H1 (cell line): Measurements from ENCODE around the gene ST6GALNAC3. TPM values are rescaled to one million over a fixed set of nuclear protein-coding genes. Genes with fewer than 3 reads are reported as not detected.

Experiments used
- CTCF ChIA-PET: fragments of 300-600 bp; sonication (Branson Sonifier 250); formaldehyde crosslinking; loops from one replicate; lab custom pipeline; 2021; ENCODE audit not compliant: partially characterized antibody; lab: Charles Lee
- POLR2A ChIA-PET: fragments of 300-600 bp; sonication (Branson Sonifier 250); formaldehyde crosslinking; loops from one replicate; lab custom pipeline; 2021; ENCODE audit warnings: inconsistent platforms; ENCODE audit not compliant: partially characterized antibody; lab: Charles Lee
- DNase-seq, 2 experiments: peaks; one replicate each; pipeline versions ENCODE4 v3.0.0 to v3.0.0-alpha.2; 2010 to 2022; ENCODE audit warnings: low spot score in 2 of 2, low read depth in 1 of 2, mixed read lengths in 1 of 2
- FAIRE-seq: peaks from 2 replicates; lab custom pipeline; 2011; peaks lifted over from hg19 to GRCh38; lab: Jason Lieb, UNC
- H2AFZ ChIP-seq: 2 replicates; pipeline ENCODE4 v1.8.1; 2012; ENCODE audit warnings: low read length, inconsistent platforms
- H2AK5ac ChIP-seq: 2 replicates; pipeline ENCODE4 v1.6.1; 2013; ENCODE audit warnings: low read depth, low read length
- H2BK120ac ChIP-seq: replicated peaks from 2 replicates; pipeline ENCODE3; 2013; ENCODE audit warnings: low read depth, low read length, inconsistent platforms
- H2BK12ac ChIP-seq: 2 replicates; pipeline ENCODE4 v1.6.1; 2013; ENCODE audit warnings: low read depth, low read length
- H2BK15ac ChIP-seq: 2 replicates; pipeline ENCODE4 v1.6.1; 2013; ENCODE audit warnings: low read length
- H2BK20ac ChIP-seq: 2 replicates; pipeline ENCODE4 v1.6.1; 2013; ENCODE audit warnings: low read length
- H2BK5ac ChIP-seq: 2 replicates; pipeline ENCODE4 v1.6.1; 2013; ENCODE audit warnings: low read depth, low read length
- H3K14ac ChIP-seq: 2 replicates; pipeline ENCODE4 v1.6.1; 2013; ENCODE audit warnings: inconsistent platforms; ENCODE audit not compliant: insufficient read length
- H3K18ac ChIP-seq: 2 replicates; pipeline ENCODE4 v1.6.1; 2013; ENCODE audit warnings: low read length; ENCODE audit errors: extremely low read depth
- H3K23ac ChIP-seq: 2 replicates; pipeline ENCODE4 v1.6.1; 2013; ENCODE audit warnings: inconsistent platforms; ENCODE audit not compliant: insufficient read length
- H3K23me2 ChIP-seq: 2 replicates; pipeline ENCODE4 v1.6.1; 2013; ENCODE audit warnings: low read depth, low read length
- H3K27ac ChIP-seq: 2 replicates; pipeline ENCODE4 v1.6.1; 2011; ENCODE audit warnings: low read depth, low read length, inconsistent platforms
- H3K27me3 ChIP-seq, 4 experiments: replicated peaks in 1 of 4; 1 replicate in 1 of 4; 2 replicates in 3 of 4; pipeline versions ENCODE4 v1.6.1 to v1.8.1; 2011 to 2013; ENCODE audit warnings: low read length in 3 of 4, mild to moderate bottlenecking in 3 of 4, inconsistent platforms in 2 of 4, mixed read lengths in 2 of 4, moderate library complexity in 1 of 4; ENCODE audit not compliant: control insufficient read depth in 3 of 4, insufficient read depth in 3 of 4; ENCODE audit errors: extremely low read depth in 1 of 4
- H3K36me3 ChIP-seq, 4 experiments: 2 replicates each; pipeline versions ENCODE4 v1.6.1 to v1.8.1; 2011 to 2013; ENCODE audit warnings: mild to moderate bottlenecking in 4 of 4, low read length in 3 of 4, moderate library complexity in 2 of 4, control low read depth in 1 of 4, inconsistent platforms in 1 of 4; ENCODE audit not compliant: insufficient read depth in 4 of 4, control insufficient read depth in 2 of 4
- H3K4ac ChIP-seq: replicated peaks from 2 replicates; pipeline ENCODE3; 2013; ENCODE audit warnings: low read length, low read depth, mixed read lengths, inconsistent platforms; ENCODE audit not compliant: insufficient read length
- H3K4me1 ChIP-seq, 4 experiments: replicated peaks in 1 of 4; 1 replicate in 1 of 4; 2 replicates in 3 of 4; pipeline versions ENCODE4 v1.6.1 to v1.8.1; 2011 to 2013; ENCODE audit warnings: low read length in 3 of 4, inconsistent platforms in 2 of 4, mixed read lengths in 1 of 4; ENCODE audit not compliant: insufficient read depth in 4 of 4, control insufficient read depth in 3 of 4
- H3K4me2 ChIP-seq, 2 experiments: 2 replicates each; pipeline versions ENCODE4 v1.6.1 to v1.8.1; 2011 to 2013; ENCODE audit warnings: low read depth in 2 of 2, low read length in 2 of 2, control low read depth in 1 of 2, inconsistent platforms in 1 of 2, mild to moderate bottlenecking in 1 of 2; ENCODE audit not compliant: insufficient read depth in 1 of 2
- H3K4me3 ChIP-seq, 4 experiments: fragments of 200-600, 300-600 bp in 1 of 4; sonication (generic), shearing (Covaris generic), sonication (Bioruptor Twin) in 1 of 4; 2 replicates each; pipeline versions ENCODE4 v1.5.1 to v1.8.1; 2011 to 2016; ENCODE audit warnings: low read length in 4 of 4, low read depth in 3 of 4, control low read depth in 2 of 4, inconsistent platforms in 2 of 4, mild to moderate bottlenecking in 2 of 4, mixed read lengths in 1 of 4, moderate library complexity in 1 of 4; ENCODE audit not compliant: insufficient read depth in 2 of 4; ENCODE audit errors: extremely low read depth in 1 of 4
- H3K56ac ChIP-seq: replicated peaks from 2 replicates; pipeline ENCODE3; 2013; ENCODE audit warnings: low read depth, mild to moderate bottlenecking, mixed read lengths, low read length, inconsistent platforms; ENCODE audit not compliant: insufficient read length
- H3K79me1 ChIP-seq: 2 replicates; pipeline ENCODE4 v1.6.1; 2013; ENCODE audit warnings: low read depth, low read length, control low read depth
- H3K79me2 ChIP-seq, 2 experiments: 2 replicates each; pipeline versions ENCODE4 v1.6.1 to v1.8.1; 2012 to 2013; ENCODE audit warnings: low read length in 2 of 2, mild to moderate bottlenecking in 2 of 2, inconsistent platforms in 1 of 2; ENCODE audit not compliant: insufficient read depth in 2 of 2, control insufficient read depth in 1 of 2
- H3K9ac ChIP-seq, 4 experiments: replicated peaks in 1 of 4; 1 replicate in 1 of 4; 2 replicates in 3 of 4; pipeline versions ENCODE4 v1.6.1 to v1.8.1; 2011 to 2013; ENCODE audit warnings: low read depth in 3 of 4, low read length in 3 of 4, control low read depth in 2 of 4, mild to moderate bottlenecking in 2 of 4, moderate library complexity in 2 of 4, inconsistent platforms in 1 of 4; ENCODE audit errors: extremely low read depth in 1 of 4
- H3K9me3 ChIP-seq, 2 experiments: 2 replicates each; pipeline versions ENCODE4 v1.6.1 to v1.8.1; 2012 to 2013; ENCODE audit warnings: mild to moderate bottlenecking in 2 of 2, moderate library complexity in 2 of 2, control low read depth in 1 of 2, inconsistent platforms in 1 of 2, low read depth in 1 of 2, low read length in 1 of 2, mixed read lengths in 1 of 2; ENCODE audit not compliant: insufficient read depth in 2 of 2
- H4K20me1 ChIP-seq, 2 experiments: replicated peaks in 1 of 2; 2 replicates each; pipeline versions ENCODE3 to v1.8.1; 2011 to 2013; ENCODE audit warnings: inconsistent platforms in 2 of 2, low read length in 2 of 2, mild to moderate bottlenecking in 1 of 2; ENCODE audit not compliant: insufficient read depth in 2 of 2, control insufficient read depth in 1 of 2
- H4K5ac ChIP-seq: 2 replicates; pipeline ENCODE4 v1.6.1; 2013; ENCODE audit warnings: low read length, low read depth, mixed read lengths, inconsistent platforms; ENCODE audit not compliant: insufficient read length
- H4K8ac ChIP-seq: 2 replicates; pipeline ENCODE4 v1.8.0; 2013; ENCODE audit warnings: mild to moderate bottlenecking, moderate library complexity, low read length, inconsistent platforms; ENCODE audit not compliant: insufficient read depth; ENCODE audit errors: extremely low read depth
- H4K91ac ChIP-seq: replicated peaks from 2 replicates; pipeline ENCODE3; 2013; ENCODE audit warnings: low read length, mixed read lengths, inconsistent platforms; ENCODE audit not compliant: insufficient read length
- WGBS, 2 experiments: shearing (Covaris generic) in 1 of 2; methylation state at CpG; one replicate each; pipeline versions ENCODE4 v1.1.6 to v1.1.7; 2013 to 2015; ENCODE audit warnings: low lambda C conversion rate in 2 of 2, mixed read lengths in 2 of 2, inconsistent platforms in 1 of 2, low coverage in 1 of 2, missing lambda C conversion rate in 1 of 2; ENCODE audit not compliant: insufficient replicate concordance in 2 of 2, insufficient coverage in 1 of 2, insufficient read length in 1 of 2; ENCODE audit errors: extremely low coverage in 1 of 2, missing lambda C conversion rate in 1 of 2; 5-methylcytosine and 5-hydroxymethylcytosine counted together
- polyA plus RNA-seq, 7 experiments: library from polyadenylated mRNA; depleted of rRNA in 3 of 7; stranded (reverse) in 5 of 7; unstranded in 2 of 7; fragments of >200 nt in 5 of 7; fragments of 200-250 nt in 2 of 7; gene quantifications; 1 replicate in 5 of 7; 2 replicates in 1 of 7; 4 replicates in 1 of 7; pipeline versions ENCODE4 v1.2.1 to v1.2.3, GENCODE V29; 2011 to 2013; ENCODE audit warnings: missing spikeins in 2 of 7, mixed read lengths in 2 of 7
- total RNA-seq: library from RNA; stranded (reverse); fragmentation: NEBNext Ultra II Directional; extraction: Animal tissue kit (Norgen Biotek cat#: 25700); gene quantifications from 2 replicates; pipeline ENCODE4 v1.2.1, GENCODE V29; 2021
- TF ChIP-seq, protein P1 (sequence below): fragments of 300-600 bp; sonication (generic); IDR thresholded peaks from 2 replicates; pipeline ENCODE4 v1.7.1; 2012; ENCODE audit warnings: low read length, moderate library complexity, mild to moderate bottlenecking, inconsistent platforms; ENCODE audit not compliant: insufficient replicate concordance

ST6GALNAC3 gene
- total and polyA plus RNA-seq, 2 of the 8 experiments (the other 6 are each of a cell fraction or from before 2014, with no cell fraction given) = 4.9 to 19.0 TPM

- Histone ChIP-seq H2AK5ac (no peak overlapping the region), H3K4me3 (no peak overlapping the region), H3K9me3 (no peaks in the 10 kb centered on the region), H4K20me1 (no peaks in the 10 kb centered on the region), H3K79me1 (no peaks in the 10 kb centered on the region), H2AFZ (no peak overlapping the region), H3K79me2 (no peaks in the 10 kb centered on the region), H3K36me3 (no peaks in the 10 kb centered on the region), H3K27ac (no peak overlapping the region), H4K91ac (no peak overlapping the region), H3K4me2 (no peak overlapping the region), H3K23me2 (no peaks in the 10 kb centered on the region), H3K23ac (no peak overlapping the region), H2BK15ac (no peak overlapping the region), H4K5ac (no peak overlapping the region), H3K9ac (no peak overlapping the region), H3K14ac (no peak overlapping the region), H3K4me1 (no peaks in the 10 kb centered on the region), H3K27me3 (no peaks in the 10 kb centered on the region), H4K8ac (no peak overlapping the region), H2BK120ac (no peak overlapping the region), H2BK5ac (no peak overlapping the region), H2BK12ac (no peak overlapping the region), H3K18ac (no peak overlapping the region), H2BK20ac (no peak overlapping the region), H3K4ac (no peak overlapping the region), H3K56ac (no peak overlapping the region)
- ChIA-PET CTCF (no interaction called here), POLR2A (no interaction called here)
- FAIRE-seq (no peak), DNase-seq (no peak)
- 100% methylated on average over 1 of the region's 1 CpG; no CpG with 5 or more reads in 1 of the 2 experiments for WGBS, 2 experiments
- TF ChIP-seq, protein P1, sequence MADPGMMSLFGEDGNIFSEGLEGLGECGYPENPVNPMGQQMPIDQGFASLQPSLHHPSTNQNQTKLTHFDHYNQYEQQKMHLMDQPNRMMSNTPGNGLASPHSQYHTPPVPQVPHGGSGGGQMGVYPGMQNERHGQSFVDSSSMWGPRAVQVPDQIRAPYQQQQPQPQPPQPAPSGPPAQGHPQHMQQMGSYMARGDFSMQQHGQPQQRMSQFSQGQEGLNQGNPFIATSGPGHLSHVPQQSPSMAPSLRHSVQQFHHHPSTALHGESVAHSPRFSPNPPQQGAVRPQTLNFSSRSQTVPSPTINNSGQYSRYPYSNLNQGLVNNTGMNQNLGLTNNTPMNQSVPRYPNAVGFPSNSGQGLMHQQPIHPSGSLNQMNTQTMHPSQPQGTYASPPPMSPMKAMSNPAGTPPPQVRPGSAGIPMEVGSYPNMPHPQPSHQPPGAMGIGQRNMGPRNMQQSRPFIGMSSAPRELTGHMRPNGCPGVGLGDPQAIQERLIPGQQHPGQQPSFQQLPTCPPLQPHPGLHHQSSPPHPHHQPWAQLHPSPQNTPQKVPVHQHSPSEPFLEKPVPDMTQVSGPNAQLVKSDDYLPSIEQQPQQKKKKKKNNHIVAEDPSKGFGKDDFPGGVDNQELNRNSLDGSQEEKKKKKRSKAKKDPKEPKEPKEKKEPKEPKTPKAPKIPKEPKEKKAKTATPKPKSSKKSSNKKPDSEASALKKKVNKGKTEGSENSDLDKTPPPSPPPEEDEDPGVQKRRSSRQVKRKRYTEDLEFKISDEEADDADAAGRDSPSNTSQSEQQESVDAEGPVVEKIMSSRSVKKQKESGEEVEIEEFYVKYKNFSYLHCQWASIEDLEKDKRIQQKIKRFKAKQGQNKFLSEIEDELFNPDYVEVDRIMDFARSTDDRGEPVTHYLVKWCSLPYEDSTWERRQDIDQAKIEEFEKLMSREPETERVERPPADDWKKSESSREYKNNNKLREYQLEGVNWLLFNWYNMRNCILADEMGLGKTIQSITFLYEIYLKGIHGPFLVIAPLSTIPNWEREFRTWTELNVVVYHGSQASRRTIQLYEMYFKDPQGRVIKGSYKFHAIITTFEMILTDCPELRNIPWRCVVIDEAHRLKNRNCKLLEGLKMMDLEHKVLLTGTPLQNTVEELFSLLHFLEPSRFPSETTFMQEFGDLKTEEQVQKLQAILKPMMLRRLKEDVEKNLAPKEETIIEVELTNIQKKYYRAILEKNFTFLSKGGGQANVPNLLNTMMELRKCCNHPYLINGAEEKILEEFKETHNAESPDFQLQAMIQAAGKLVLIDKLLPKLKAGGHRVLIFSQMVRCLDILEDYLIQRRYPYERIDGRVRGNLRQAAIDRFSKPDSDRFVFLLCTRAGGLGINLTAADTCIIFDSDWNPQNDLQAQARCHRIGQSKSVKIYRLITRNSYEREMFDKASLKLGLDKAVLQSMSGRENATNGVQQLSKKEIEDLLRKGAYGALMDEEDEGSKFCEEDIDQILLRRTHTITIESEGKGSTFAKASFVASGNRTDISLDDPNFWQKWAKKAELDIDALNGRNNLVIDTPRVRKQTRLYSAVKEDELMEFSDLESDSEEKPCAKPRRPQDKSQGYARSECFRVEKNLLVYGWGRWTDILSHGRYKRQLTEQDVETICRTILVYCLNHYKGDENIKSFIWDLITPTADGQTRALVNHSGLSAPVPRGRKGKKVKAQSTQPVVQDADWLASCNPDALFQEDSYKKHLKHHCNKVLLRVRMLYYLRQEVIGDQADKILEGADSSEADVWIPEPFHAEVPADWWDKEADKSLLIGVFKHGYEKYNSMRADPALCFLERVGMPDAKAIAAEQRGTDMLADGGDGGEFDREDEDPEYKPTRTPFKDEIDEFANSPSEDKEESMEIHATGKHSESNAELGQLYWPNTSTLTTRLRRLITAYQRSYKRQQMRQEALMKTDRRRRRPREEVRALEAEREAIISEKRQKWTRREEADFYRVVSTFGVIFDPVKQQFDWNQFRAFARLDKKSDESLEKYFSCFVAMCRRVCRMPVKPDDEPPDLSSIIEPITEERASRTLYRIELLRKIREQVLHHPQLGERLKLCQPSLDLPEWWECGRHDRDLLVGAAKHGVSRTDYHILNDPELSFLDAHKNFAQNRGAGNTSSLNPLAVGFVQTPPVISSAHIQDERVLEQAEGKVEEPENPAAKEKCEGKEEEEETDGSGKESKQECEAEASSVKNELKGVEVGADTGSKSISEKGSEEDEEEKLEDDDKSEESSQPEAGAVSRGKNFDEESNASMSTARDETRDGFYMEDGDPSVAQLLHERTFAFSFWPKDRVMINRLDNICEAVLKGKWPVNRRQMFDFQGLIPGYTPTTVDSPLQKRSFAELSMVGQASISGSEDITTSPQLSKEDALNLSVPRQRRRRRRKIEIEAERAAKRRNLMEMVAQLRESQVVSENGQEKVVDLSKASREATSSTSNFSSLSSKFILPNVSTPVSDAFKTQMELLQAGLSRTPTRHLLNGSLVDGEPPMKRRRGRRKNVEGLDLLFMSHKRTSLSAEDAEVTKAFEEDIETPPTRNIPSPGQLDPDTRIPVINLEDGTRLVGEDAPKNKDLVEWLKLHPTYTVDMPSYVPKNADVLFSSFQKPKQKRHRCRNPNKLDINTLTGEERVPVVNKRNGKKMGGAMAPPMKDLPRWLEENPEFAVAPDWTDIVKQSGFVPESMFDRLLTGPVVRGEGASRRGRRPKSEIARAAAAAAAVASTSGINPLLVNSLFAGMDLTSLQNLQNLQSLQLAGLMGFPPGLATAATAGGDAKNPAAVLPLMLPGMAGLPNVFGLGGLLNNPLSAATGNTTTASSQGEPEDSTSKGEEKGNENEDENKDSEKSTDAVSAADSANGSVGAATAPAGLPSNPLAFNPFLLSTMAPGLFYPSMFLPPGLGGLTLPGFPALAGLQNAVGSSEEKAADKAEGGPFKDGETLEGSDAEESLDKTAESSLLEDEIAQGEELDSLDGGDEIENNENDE = no peak
Measured at GRCh38 chr1:76554283-76554682, 479.7 kb downstream of the ST6GALNAC3 start.
